GOT3 (cell line): Measurements from ENCODE around the gene PRKD2.

Experiments
- DNase-seq: peaks from one replicate; lab custom pipeline; 2025; ENCODE audit warnings: mixed read lengths; lab: John Stamatoyannopoulos, UW

The PRKD2 gene

DNA sequence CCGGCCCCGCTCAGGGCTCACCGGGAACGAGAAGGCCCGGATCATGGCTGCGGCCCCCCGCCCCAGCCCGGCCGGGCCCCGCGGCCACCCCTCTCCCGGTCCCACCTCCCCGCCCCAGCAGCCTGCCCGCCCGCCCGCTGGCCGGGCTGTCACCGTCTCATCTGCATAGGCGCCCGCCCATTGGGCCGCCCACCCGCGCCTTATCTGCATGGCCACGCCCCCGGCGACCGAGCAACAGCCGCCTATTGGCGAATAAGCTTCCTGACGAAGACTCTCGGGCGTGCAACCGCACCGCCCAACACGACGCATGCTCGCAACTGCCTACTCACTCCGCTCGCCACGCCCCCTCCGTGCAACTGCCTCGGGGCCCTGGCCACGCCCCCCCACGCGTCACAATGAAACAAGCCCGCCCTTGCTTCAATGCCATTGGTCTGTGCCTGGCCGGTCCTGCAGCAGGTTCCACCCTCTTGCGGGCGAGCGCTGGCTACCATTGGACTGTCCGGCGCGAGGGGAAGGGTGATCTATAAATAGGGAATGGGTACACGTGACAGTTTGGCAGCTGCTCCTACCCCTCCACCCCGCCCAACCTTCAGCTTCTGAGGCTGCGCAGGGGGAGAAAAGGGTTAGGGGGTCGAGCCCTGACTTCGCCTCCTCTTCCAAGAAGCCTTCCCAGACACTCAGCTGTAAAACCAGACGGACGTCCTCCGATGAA lies 55.7 kb downstream of the PRKD2 start, which contains the start of gene DACT3:
Gene DACT3, minus strand, starts transcription at position 163 of the 712 bp plus-strand sequence. Its CDS starts 118 bp downstream, at position 45.
- peak; percentile 99 for DNase-seq

DNA sequence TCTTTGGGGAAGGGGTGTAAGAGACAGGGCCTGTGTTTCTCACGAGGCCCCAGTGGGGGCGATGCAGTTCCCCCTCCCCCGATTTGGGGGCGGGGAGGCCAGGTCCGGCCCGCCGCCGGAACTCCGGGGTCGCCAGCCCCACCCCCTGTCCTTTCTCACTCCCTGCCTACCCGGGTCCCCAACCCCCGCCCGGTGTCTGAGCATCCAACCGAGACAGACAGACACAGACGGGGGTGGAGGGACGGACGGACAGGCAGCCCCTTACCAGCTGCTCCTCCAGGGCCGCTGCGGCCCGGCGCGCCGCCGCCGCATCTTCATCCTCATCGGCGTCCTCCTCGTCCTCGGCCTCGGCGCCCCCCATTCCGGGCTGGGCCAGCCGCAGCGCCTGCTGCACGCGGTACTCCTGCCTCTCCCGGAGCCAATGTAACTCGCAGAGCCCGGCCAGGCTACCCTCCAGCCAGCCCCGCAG lies 56.3 kb downstream of the PRKD2 start:
- DNase-seq, result no peak

DNA sequence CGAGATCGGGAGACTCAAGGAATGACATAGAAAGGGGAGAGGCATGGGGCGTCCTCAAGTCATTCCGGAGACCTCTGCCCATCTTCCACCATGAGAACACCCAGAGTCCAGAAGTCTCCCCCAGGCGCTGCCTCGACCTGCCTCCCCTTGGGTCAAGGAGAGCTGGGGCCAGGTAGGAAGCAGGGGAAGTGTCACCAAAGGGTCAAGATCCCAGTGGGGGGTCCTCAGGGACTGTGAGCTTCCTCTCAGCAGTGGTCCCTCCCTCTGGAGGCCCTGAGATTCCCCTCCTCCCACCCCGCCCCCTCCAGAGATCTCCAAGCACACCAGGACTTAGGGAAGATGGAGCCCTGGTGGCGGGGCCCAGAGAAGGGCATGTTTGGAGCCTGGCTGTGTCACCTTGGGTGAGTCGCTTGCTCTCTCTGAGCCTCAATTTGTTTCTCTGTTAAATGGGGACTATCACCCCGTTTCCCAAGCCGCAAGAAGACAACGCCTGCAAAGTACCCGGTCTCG lies 56.9 kb downstream of the PRKD2 start:
- no peak for DNase-seq

DNA sequence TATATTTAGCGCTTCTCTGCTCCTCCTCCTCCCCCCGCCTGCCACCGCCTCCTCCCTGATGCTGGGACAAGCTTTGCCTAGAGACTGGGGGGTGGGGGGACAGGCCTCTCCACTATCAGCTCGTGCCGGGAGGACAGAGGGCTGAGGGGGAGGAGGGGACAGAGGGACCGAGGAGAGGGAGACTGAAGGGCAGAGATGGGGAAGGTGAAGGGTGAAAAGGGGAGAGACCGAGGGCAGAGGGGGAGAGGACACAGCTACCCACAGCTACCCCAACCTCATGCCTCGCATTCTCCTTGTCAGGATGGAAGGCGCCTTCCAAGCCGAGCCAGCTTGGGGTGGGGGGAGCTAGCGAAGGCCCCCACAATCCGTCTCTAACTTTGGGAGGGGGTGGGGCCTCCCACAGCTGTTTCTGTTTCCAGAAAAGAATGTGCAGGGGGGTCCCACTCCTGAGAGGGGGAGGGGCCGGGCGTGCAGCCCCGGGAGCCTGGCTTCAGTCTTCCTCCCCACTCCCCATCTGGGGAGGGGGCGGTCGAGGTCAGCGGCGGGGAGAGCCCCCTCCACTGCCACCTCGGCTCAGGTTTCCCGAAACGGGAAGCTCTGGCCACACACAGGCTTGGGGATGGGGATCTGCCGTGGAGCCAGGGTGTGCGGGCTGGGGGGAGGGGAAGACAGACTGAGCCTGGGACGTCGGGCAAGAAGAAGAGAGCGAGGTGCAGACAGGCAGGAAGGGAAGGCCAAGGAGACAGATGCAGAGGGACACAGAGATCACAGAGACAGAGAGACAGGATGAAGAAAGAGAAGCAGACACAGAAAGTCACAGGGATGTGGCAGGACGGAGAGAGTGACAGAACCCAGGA lies 57.5 kb downstream of the PRKD2 start:
- no peak for DNase-seq

DNA sequence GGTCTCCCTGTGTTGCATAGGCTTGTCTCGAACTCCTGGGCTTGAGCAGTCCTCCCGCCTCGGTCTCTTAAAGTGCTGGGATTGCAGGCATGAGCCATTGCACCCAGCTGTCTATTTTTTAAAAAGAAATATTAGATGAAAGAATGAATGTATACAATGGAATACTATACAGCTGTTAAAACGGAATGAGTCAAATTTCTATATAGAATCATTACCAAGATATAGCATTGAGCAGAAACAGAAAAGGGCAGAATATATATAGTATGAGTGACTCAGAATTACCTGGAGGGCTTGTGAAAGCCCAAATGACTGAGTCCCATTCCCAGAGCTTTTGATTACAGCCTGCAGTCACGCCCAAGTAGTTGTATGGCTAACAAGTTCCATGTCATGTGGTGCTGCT lies 60.4 kb downstream of the PRKD2 start:
- DNase-seq, result no peak

DNA sequence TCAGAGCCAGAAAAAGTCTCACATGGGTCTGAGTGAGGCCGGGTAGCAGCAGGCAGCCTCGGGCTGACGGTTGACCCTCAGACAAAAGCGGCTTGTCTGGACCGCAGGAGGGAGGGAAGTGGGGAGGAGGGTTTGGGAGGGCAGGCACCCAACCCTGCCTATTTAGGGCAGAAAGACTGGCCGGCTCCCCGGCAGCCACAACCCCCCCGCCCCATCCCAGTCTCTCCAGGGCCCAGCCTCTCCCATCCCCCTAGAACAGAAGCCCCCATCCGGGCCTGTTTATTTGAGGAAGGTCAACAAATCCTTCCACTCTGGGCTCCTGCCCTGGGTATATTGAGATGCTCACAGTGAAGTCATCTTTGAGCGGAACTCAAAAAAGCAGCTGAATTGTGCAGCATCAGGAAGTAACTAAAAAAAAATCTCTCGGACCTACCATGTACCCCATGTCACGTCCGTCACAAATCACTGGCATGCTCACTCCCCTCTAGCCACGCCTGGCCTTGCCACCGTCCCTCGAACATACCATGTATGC lies 62.2 kb downstream of the PRKD2 start:
- DNase-seq, result no peak

DNA sequence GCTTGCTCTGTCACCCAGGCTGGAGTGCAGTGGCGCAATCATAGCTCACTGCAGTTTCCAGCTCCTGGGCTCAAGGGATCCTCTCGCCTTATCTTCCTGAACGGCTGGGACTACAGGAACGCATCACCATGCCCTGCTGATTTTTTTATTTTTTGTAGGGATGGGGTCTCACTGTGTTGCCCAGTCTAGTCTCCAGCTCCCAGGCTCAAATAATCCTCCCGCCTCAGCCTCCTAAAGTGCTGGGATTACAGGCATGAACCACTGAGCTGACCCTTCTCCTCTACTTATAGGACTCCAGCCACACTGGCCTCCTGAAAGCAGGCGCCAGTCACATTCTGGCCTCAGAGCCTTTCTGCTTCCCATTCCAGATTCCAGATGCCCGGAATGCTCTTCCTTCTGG lies 66.5 kb downstream of the PRKD2 start:
- DNase-seq, result no peak

DNA sequence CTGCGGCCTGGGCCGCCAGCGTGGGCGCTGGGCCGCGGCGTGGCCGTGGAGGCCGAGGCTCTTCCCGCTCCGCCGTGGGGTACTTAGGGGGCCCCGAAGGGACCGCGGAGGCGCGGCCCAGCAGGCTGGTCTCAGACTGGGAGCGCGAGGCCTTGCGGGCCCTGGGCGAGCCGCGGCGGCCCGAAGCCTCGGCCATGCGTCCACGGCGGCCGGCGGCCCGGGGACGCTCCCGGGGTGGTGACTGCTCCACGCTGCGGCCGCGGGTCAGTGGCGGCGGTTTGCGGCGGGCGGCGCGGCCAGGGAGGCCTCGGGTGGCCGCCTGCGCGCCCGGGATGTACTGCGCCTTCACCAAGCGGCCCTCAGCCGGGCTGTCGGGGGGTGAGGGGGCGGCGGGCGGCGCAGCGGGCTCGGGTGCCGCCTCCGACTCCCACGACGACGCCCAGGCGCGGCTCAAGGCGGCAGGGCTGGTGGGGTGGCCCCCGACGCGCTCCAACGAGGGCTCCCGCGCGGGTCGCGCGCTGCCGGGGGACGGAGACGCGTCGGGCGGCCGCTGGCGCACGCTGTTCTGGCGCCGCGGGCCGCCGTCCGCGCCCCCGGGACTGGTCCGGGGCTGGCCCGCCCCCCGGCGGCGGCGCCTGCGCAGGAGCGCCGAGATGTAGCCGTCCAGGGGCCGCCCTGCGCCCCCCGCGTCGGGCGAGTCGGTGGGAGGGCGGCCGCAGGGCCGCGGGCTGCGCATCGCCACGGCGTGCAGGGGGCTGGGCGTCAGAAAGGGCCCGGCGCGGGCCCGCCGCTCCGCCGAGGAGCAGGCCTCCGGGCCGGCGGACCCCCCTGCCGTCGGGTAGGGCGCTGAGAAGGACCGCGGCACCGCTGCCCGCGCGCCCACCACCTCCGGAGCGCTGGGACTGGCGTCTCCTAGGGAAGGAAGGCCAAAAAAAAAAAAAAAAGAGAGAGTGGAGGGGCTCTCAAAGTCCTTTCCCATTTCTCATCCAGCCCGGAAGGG lies 67.7 kb downstream of the PRKD2 start:
- DNase-seq, result no peak

DNA sequence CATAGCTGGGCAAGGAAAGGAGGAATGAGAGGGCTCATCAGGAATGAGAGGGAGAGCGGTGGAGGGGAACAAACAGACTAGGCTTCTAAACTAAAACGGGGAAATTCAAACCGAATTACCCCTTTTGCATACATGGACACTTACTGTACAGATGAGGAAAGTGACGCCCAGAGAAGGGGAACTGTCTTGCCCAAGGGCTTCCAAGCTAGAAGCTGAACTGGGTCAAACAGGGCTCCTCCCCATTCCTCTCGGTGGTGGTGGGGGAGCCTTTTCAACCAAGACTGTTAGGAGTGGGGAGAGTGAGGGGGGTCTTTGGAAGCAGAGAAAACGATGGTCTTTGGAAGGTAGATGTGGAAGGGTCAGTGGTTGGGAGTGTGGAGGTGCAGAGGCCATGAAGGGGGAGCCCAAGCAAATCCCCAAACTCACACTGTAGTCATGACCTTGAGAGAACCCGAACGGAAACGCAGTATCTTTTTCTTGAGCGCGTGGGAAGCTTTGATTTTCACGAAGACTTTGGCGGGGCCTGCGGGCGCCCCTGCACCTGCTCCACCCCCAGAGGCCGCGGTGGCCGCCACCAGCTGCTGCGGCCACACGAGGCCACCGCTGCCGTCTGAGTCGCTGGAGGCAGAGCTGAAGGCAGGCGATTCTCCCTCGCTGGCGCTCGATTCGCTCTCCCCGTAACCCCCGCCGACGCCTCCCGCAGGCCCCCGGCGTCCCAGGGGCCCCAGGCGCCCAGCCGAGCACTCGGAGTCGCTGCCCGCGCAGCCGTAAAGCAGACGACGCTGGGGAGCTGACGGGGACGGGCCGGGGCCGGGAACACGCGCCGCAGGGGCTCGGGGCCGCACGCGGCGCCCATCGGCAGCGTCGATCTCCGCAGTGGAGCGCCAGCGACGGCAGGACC lies 68.6 kb downstream of the PRKD2 start:
- no peak for DNase-seq

DNA sequence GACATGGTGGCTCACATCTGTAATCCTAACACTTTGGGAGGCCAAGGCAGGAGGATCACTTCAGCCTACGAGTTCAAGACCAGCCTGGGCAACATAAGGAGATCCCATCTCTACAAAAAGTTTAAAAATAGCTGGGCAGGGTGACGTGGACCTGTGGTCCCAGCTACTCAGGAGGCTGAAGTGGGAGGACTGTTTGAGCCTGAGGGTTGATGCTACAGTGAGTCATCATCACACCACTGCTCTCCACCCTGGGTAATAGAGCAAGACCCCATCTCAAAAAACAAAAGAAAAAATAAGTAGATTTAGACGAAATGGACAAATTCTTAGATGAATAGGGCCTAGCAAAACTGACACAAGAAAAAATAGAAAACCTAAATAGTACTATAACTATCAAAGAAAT lies 70.5 kb downstream of the PRKD2 start:
- no peak for DNase-seq

DNA sequence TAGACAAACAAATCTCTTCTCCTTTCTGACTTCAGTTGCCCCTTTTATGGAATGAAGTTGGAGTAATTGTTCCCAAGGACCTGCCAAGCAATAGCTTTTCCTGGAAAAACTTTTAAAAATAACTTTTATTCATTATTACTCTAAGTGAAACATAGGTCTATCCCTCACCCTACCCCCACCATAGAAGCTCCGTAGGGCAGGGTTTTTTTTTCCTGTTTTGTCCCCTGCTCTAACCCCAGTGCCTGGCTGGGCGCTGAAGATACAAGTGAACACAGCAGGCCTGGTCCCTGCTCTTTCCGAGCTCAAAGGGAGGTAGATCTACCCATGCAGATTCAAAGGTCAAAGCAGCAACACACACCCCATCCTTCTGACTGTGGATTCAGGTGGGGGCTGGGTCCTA lies 72.2 kb downstream of the PRKD2 start:
- DNase-seq, result no peak

DNA sequence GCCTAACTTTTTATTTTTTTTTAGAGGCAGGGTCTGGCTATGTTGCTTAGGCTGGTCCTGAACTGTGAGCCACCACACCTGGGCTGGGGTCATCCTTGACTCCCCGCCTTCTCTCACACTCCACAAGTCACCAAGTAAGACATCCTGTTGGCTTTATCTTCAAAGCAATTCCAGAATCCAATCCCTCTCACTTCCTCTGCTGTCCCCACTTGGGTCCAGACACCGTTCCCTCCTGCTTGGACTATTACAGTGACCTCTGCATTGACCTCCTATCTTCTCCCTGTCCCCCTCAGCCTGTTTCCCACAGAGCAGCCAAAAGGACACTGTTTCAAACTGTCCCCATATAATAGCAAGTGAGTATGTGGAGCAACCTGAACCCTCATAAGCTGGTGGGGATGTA lies 76.3 kb downstream of the PRKD2 start:
- no peak for DNase-seq

DNA sequence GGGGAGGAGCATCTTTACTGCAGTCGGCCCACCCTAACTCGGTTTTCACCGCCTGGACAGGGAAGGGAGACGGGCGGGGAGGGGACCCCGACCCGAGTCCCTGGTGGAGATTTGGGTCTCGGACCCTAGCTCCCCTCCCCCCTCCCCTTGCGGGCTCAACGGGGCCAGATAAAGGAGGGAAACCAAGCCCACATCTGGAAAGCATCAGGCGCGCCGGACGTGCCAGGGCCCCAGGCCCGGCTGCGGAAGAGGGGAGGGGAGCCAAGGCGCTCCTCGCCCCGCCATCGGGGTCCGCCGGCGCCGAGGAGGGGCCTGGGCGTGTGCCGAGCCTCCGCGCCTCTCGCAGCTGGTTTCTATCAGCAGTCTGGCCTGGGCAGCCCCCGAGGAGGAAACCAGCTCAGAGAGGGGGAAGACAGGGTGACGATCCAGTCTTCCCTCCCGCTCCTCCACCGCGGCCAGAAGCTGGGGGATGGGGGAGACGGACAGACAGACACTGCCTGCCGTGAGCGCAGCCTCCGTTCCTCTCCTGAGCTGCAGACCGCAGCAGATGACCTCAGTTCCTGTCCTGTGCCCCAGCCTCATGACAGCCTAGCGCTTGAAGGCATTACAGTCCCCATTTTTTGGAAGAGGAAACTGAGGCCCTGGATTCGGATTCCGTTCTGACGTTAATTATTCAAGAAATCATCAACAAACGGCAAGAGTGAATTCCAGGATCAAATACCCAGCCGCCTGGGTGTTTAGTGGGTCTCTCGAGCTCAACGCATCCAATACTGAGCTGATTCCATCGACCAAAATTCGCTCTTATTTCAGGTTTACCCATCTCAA lies 77.3 kb downstream of the PRKD2 start:
- DNase-seq, result peak; percentile 19

DNA sequence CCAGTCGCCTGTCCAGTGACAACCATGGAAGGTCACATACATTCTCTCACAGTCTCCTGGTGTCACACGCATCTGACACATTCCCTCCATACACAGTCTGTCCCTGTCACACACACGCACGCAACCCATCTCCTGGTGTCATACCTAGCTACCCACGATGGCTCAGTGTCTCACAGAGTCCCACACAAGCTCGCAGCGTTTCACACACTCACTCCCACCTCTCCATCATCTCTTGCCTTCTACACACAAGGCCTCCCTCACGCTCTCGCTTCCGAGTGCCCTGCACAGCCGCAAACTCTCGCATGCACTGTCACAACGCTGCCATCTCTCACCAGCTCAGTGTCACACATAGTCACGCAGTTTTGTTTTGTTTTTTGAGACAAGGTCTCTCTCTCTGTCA lies 79.7 kb downstream of the PRKD2 start:
- no peak for DNase-seq

DNA sequence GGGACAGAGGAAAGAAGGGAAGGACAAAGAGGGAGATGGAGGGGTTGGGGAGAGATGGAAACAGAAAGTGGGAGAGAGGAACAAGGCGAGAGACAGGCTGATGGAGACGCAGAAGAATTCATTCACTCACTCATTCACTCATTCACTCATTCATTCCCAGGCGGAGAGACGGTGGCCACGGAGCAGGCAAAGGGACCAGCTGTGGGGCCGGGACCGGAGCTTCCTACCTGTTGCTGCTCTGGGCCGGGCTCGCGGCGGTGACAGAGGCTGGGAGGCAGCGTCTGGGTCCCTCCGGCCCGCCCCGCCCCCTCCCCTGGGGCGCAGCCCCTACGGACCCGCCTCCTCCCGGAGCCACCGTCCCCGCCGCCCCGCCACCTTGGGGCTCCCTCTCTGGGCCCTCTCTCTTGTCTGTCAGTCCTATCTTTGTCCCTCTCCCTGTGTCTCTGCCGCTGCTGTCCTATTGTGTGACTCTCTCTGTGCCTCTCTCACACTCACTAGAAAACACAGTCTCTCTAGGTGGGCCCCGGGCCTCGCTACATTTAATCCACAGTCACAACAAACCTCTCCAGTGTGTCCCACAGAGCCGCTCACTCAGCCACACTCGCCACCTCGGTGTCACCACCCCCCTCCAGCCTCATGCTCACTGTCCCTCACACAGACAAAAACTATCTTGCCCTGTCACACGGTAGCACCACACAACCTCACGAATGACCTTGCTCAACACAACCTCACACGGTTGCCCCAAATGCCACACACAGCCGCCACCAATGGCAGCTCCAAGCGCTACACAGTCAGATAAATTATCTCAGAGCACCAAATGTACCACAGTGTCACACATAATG lies 80.8 kb downstream of the PRKD2 start, which contains the start of gene GNG8:
Gene GNG8, minus strand, starts transcription at position 283 of the 842 bp plus-strand sequence. CDS start 1,520 bp downstream, outside the sequence.
- no peak for DNase-seq

DNA sequence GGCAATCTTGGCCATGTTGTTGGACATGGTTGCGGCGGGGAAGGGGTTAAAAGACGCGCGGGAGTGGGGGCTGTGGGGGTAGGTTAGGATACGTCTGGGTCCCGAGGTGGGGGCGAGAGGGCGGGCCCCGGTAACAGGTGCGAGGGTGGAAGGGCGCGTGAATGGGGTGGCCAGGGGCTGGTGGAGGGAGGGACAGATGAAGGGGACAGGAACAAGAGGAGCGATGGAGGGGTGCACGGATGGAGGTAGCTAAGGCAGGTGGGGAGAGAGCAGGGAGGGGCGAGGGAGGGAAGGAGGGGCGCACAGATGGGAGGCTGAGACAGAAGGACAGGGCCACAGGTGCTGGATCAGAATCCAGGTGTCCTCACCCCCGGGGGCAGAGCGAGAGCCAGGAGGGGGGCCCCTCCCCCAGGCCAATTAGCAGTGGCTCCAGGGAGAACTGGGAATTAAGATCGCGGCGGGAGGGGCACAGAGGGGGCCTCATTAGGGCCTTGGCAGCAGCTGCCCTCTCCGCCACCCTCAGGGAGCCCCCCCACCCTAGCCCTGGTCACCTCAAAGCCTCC lies 82.2 kb downstream of the PRKD2 start:
- DNase-seq, result no peak

DNA sequence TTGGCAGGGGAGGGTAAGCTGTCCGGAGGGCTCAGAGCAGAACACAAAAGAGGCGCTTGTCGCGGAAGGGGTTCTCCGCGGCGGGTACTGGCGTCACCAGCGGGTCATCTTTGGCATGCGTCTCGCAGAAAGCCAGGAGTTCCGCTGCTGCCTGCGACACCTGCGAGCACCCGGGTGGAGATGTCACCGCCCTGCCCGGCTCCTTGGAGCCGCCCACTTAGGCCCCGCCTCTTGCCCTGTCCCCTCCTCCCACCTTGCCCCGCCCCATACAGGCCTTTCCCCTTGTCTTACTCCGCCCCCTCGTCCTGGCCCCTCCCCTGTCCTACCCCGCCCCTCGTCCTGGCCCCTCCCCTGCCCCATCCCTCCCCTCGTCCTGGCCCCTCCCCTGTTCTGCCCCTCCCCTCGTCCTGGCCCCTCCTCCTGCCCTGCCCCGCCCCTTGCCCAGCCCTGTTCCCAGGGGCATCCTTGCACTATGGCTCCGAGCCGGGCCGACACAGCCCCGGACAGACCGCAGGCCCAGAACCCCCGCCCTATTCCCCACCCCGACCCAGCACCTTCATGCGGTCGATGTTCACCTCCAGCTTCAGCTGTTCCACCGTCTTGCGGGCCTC lies 82.8 kb downstream of the PRKD2 start:
- DNase-seq, result peak; percentile 57

DNA sequence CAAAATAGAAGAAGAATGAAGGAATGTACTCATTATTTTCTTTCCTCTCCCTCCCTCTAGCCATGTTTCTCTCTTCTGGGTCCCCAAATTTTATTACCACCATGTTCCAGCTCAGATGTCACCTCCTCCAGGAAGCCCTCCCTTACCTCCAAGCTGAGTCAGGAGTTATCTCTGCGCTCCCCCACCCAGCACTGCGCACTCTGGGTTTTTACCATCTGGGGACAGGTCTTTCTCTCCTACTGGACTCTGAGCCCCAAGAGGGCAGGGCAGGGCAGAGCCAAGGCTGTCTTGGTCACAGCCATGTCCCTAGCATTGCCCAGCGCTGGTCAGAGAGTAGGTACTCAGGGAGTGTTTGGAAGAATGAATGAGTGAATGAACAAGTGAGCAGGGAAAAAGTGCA lies 83.8 kb downstream of the PRKD2 start:
- no peak for DNase-seq
